Ishikawa (cell line): ENCODE results near the gene RIPOR2.

Source experiments
- EP300 ChIP-seq: IDR thresholded peaks from 2 replicates; pipeline ENCODE4 v1.6.1; 2012; ENCODE audit warnings: borderline replicate concordance
- FOXM1 ChIP-seq: IDR thresholded peaks from 2 replicates; pipeline ENCODE4 v1.6.1; 2012; ENCODE audit warnings: low read depth, borderline replicate concordance
- NFIC ChIP-seq: IDR thresholded peaks from 2 replicates; pipeline ENCODE4 v1.6.1; 2012
- RAD21 ChIP-seq: IDR thresholded peaks from 2 replicates; pipeline ENCODE4 v1.6.1; 2012; ENCODE audit warnings: low read depth
- TAF1 ChIP-seq: IDR thresholded peaks from 2 replicates; pipeline ENCODE4 v1.6.1; 2012; ENCODE audit warnings: low read depth, mild to moderate bottlenecking
- TCF12 ChIP-seq: IDR thresholded peaks from 2 replicates; pipeline ENCODE4 v1.6.1; 2012; ENCODE audit warnings: low read depth
- TF ChIP-seq, protein P1 (sequence below): IDR thresholded peaks from 2 replicates; pipeline ENCODE4 v1.6.1; 2012

DNA sequence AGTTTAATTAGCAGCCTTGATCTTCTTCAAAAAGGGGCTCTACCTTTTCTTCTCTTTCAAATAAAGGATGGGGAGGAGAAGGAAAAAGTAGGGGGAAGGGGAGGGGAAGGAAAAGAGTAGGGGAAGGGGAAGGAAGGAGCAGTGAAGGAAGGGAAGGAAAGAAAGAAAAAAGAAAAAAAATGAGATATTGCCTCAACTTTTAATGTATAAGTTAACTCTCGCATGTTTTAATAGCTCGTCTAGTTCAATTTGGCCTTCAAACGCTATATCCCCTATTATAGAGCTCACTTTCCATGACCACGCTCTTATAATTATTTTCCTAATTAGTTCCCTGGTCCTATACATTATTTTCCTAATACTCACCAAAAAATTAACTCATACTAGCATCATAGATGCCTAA lies 11.9 kb upstream of the RIPOR2 start:
- TF ChIP-seq, protein P1, sequence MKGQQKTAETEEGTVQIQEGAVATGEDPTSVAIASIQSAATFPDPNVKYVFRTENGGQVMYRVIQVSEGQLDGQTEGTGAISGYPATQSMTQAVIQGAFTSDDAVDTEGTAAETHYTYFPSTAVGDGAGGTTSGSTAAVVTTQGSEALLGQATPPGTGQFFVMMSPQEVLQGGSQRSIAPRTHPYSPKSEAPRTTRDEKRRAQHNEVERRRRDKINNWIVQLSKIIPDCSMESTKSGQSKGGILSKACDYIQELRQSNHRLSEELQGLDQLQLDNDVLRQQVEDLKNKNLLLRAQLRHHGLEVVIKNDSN, result no peak
- TF ChIP-seq NFIC, result no peak
- TF ChIP-seq EP300, result no peak
- TF ChIP-seq TCF12, result no peak
- no peak for TF ChIP-seq RAD21
- TF ChIP-seq TAF1, result no peak
- TF ChIP-seq FOXM1, result no peak
